Vagina (tissue), 2 donors: ENCODE measurements around the gene OPRM1. TPM values are rescaled to one million over a fixed set of nuclear protein-coding genes. Genes with fewer than 3 reads are reported as not detected.

Experiments used
- DNase-seq, 2 donors: peaks; one replicate each; pipeline ENCODE4 v3.0.0-alpha.2; 2017; ENCODE audit errors: extremely low spot score in 2 of 2
- H3K27ac ChIP-seq: fragments of 200-600 bp; sonication (generic); one replicate; pipeline ENCODE4 v1.5.1; 2019
- H3K27me3 ChIP-seq: fragments of 200-600 bp; sonication (generic); one replicate; pipeline ENCODE4 v1.5.1; 2019
- H3K36me3 ChIP-seq, 2 donors: fragments of 200-600 bp; sonication (generic); one replicate each; pipeline ENCODE4 v1.5.1; 2017 to 2019
- H3K4me1 ChIP-seq: fragments of 200-600 bp; sonication (generic); one replicate; pipeline ENCODE4 v1.5.1; 2019
- H3K4me3 ChIP-seq, 2 donors: fragments of 200-600 bp; sonication (generic); 1 replicate in 1 of 2; 2 replicates in 1 of 2; pipeline ENCODE4 v1.5.1; 2016 to 2019
- H3K9me3 ChIP-seq: fragments of 200-600 bp; sonication (generic); one replicate; pipeline ENCODE4 v1.5.1; 2019
- POLR2A ChIP-seq, 2 donors: fragments of 450-650 bp; IDR thresholded peaks; one replicate each; pipeline ENCODE4 v1.6.1; 2017; ENCODE audit warnings: antibody characterized with exemption in 2 of 2, mild to moderate bottlenecking in 2 of 2, moderate library complexity in 2 of 2
- POLR2AphosphoS5 ChIP-seq, 2 donors: sonication (generic); formaldehyde crosslinking; IDR thresholded peaks; one replicate each; pipeline ENCODE4 v1.9.0; 2017; ENCODE audit warnings: antibody characterized with exemption in 2 of 2, mild to moderate bottlenecking in 2 of 2, low read depth in 1 of 2; ENCODE audit not compliant: insufficient read depth in 1 of 2
- intact Hi-C: fragments of 100-400 bp; cut with DNase I; formaldehyde crosslinking; loops from one replicate; pipeline ENCODE4 v1.15.1; 2023
- total RNA-seq: library from RNA; depleted of rRNA; stranded (reverse); fragments of >200 nt; gene quantifications from one replicate; pipeline ENCODE4 v1.2.3, GENCODE V29; 2016
- TF ChIP-seq, protein P1 (sequence below), 3 experiments: fragments of 450-650 bp in 2 of 3; fragments of 200-600 bp in 1 of 3; sonication (generic) in 1 of 3; IDR thresholded peaks; one replicate each; pipeline ENCODE4 v1.5.1; 2017 to 2019; ENCODE audit warnings: antibody characterized with exemption in 3 of 3, mild to moderate bottlenecking in 2 of 3, moderate library complexity in 2 of 3

Gene OPRM1
- total RNA-seq, 1 donor from 2014 or later = 0.98 TPM

DNA sequence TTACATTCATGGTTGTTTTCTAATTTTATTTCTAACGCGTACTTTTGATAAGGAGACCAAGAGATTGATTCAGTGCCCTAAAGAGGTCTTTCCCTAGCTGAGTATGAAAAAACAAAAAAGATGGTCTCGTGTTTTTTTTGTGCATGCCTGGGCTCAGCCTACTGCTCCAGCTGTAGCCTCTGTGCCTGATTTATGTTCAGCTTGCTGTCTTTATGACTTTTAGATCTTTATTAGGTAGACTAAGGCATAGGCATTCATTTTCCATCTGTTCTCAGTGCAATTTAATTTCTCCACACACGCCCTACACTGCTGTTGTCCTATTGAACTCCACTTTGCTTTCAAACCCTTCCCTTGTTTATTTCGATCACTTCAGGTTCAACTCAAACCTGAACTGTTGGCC lies 56.5 kb downstream of the OPRM1 start:
- Histone ChIP-seq H3K4me1 (no peaks in the 10 kb centered on the region), H3K4me3 (no peak overlapping the region), H3K27ac (no peak overlapping the region), H3K36me3 (no peaks in the 10 kb centered on the region), H3K27me3 (no peaks in the 10 kb centered on the region), H3K9me3 (no peaks in the 10 kb centered on the region)
- DNase-seq = no peak
- TF ChIP-seq POLR2A (IDR thresholded peaks at IDR 0.05) (no peak), POLR2AphosphoS5 (IDR thresholded peaks at IDR 0.05; ENCODE audit: insufficient read depth in 1 of 2, low read depth in 1 of 2) (no peak)
- TF ChIP-seq, protein P1, sequence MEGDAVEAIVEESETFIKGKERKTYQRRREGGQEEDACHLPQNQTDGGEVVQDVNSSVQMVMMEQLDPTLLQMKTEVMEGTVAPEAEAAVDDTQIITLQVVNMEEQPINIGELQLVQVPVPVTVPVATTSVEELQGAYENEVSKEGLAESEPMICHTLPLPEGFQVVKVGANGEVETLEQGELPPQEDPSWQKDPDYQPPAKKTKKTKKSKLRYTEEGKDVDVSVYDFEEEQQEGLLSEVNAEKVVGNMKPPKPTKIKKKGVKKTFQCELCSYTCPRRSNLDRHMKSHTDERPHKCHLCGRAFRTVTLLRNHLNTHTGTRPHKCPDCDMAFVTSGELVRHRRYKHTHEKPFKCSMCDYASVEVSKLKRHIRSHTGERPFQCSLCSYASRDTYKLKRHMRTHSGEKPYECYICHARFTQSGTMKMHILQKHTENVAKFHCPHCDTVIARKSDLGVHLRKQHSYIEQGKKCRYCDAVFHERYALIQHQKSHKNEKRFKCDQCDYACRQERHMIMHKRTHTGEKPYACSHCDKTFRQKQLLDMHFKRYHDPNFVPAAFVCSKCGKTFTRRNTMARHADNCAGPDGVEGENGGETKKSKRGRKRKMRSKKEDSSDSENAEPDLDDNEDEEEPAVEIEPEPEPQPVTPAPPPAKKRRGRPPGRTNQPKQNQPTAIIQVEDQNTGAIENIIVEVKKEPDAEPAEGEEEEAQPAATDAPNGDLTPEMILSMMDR (IDR thresholded peaks at IDR 0.05) = no peak
- intact Hi-C loops = no loop called here

- Histone ChIP-seq H3K9me3 (no peaks in the 10 kb centered on the region), H3K36me3 (no peaks in the 10 kb centered on the region), H3K4me3 (no peak overlapping the region), H3K27me3 (no peaks in the 10 kb centered on the region), H3K27ac (no peak overlapping the region), H3K4me1 (no peaks in the 10 kb centered on the region)
- TF ChIP-seq POLR2A (IDR thresholded peaks at IDR 0.05) (no peak), POLR2AphosphoS5 (IDR thresholded peaks at IDR 0.05; ENCODE audit: insufficient read depth in 1 of 2, low read depth in 1 of 2) (no peak)
- TF ChIP-seq, protein P1 (IDR thresholded peaks at IDR 0.05) = no peak
- no peak for DNase-seq
- intact Hi-C loops = no loop called here
Measured at GRCh38 chr6:154096316-154096715, 57.3 kb downstream of the OPRM1 start.

DNA sequence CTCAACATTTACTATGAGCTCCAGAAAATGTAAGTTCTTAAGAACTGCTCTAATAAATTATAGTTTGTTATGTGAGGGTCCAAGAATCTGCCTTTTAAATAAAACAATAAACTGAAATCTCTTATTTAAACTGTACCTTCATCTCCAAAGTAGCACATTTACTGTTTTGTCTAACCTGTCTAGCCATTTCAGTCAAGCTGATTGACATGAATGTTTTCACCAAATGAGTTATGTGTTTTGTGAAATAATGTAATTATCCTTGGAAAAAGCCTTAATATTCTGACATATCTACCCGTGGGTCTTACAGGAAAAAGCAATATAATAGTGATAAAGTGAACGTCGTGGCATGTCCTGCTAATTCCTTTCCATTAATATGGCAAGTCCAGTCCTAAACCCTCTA lies 57.8 kb downstream of the OPRM1 start:
- intact Hi-C loops = no loop called here
- no peak for DNase-seq
- Histone ChIP-seq H3K27me3 (no peaks in the 10 kb centered on the region), H3K27ac (no peak overlapping the region), H3K4me3 (no peak overlapping the region), H3K36me3 (no peaks in the 10 kb centered on the region), H3K9me3 (no peaks in the 10 kb centered on the region), H3K4me1 (no peaks in the 10 kb centered on the region)
- TF ChIP-seq, protein P1 (IDR thresholded peaks at IDR 0.05) = no peak
- TF ChIP-seq POLR2A (IDR thresholded peaks at IDR 0.05) (no peak), POLR2AphosphoS5 (IDR thresholded peaks at IDR 0.05; ENCODE audit: insufficient read depth in 1 of 2, low read depth in 1 of 2) (no peak)

GRCh38 chr6:154099211-154099610 lies 60.2 kb downstream of the OPRM1 start:
- TF ChIP-seq, protein P1 (IDR thresholded peaks at IDR 0.05) = no peak
- TF ChIP-seq POLR2A (IDR thresholded peaks at IDR 0.05) (no peak), POLR2AphosphoS5 (IDR thresholded peaks at IDR 0.05; ENCODE audit: insufficient read depth in 1 of 2, low read depth in 1 of 2) (no peak)
- DNase-seq = no peak
- H3K27me3 ChIP-seq = no peaks in the 10 kb centered on the region
- H3K9me3 ChIP-seq = no peaks in the 10 kb centered on the region
- H3K4me3 ChIP-seq = no peak overlapping the region
- intact Hi-C loops = no loop called here
- no peak overlapping the region for H3K27ac ChIP-seq
- H3K36me3 ChIP-seq = no peaks in the 10 kb centered on the region
- no peaks in the 10 kb centered on the region for H3K4me1 ChIP-seq

DNA sequence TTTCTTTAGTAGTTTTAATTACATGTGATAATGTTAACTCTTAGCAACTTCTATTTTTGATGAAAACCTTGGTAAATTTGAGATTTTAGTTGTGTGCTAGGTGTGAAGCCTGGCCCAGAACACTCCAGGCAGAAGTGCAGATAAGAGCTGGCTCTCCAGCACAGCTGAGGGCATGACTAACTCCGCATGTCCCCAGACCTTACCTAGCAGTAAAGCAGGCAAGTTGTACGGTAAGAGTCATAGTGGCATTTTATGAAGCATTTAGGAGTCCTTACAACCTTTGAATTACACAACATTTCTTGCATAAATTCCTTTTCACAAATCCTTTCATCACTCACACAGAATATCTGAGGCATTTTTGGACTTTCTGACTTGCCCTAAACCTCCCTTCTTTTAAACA lies 67.2 kb downstream of the OPRM1 start:
- DNase-seq = no peak
- Histone ChIP-seq H3K4me3 (no peak overlapping the region), H3K4me1 (no peaks in the 10 kb centered on the region), H3K27me3 (no peaks in the 10 kb centered on the region), H3K36me3 (no peaks in the 10 kb centered on the region), H3K9me3 (no peaks in the 10 kb centered on the region), H3K27ac (no peak overlapping the region)
- intact Hi-C loops = no loop called here
- TF ChIP-seq POLR2A (IDR thresholded peaks at IDR 0.05) (no peak), POLR2AphosphoS5 (IDR thresholded peaks at IDR 0.05; ENCODE audit: insufficient read depth in 1 of 2, low read depth in 1 of 2) (no peak)
- TF ChIP-seq, protein P1 (IDR thresholded peaks at IDR 0.05) = no peak
